Fibroblast of lung (primary cell): ENCODE measurements around the gene PRX. TPM values are rescaled to one million over a fixed set of nuclear protein-coding genes. Genes with fewer than 3 reads are reported as not detected.

ENCODE experiments used
- DNase-seq, 2 donors: peaks; one replicate each; pipeline versions ENCODE4 v3.0.0 to v3.0.0-alpha.2; 2010; ENCODE audit warnings: low read depth in 2 of 2
- H2AFZ ChIP-seq: 2 replicates; pipeline ENCODE4 v1.5.1; 2012; ENCODE audit warnings: low read length, control low read depth, inconsistent platforms
- H3K27ac ChIP-seq: 2 replicates; pipeline ENCODE4 v1.5.1; 2011; ENCODE audit warnings: low read length, control low read depth; ENCODE audit not compliant: insufficient read depth
- H3K27me3 ChIP-seq: 2 replicates; pipeline ENCODE4 v1.5.1; 2011; ENCODE audit warnings: mild to moderate bottlenecking, low read length; ENCODE audit not compliant: control insufficient read depth, insufficient read depth
- H3K36me3 ChIP-seq: 2 replicates; pipeline ENCODE4 v1.5.1; 2011; ENCODE audit warnings: low read length; ENCODE audit not compliant: control insufficient read depth, insufficient read depth
- H3K4me1 ChIP-seq: 2 replicates; pipeline ENCODE4 v1.5.1; 2011; ENCODE audit warnings: low read length; ENCODE audit not compliant: control insufficient read depth, insufficient read depth; ENCODE audit errors: extremely low read depth
- H3K4me2 ChIP-seq: 2 replicates; pipeline ENCODE4 v1.5.1; 2011; ENCODE audit warnings: low read length, control low read depth; ENCODE audit not compliant: insufficient read depth; ENCODE audit errors: extremely low read depth
- H3K4me3 ChIP-seq, 4 experiments: fragments of 200-600 bp in 1 of 4; sonication (generic) in 1 of 4; replicated peaks in 1 of 4; 2 replicates each; pipeline ENCODE4 v1.5.1; 2011 to 2016; ENCODE audit warnings: low read length in 4 of 4, low read depth in 3 of 4, mild to moderate bottlenecking in 3 of 4, control low read depth in 2 of 4, inconsistent platforms in 1 of 4, mixed read lengths in 1 of 4; ENCODE audit not compliant: insufficient read depth in 1 of 4; ENCODE audit errors: control extremely low read depth in 1 of 4
- H3K79me2 ChIP-seq: 2 replicates; pipeline ENCODE4 v1.5.1; 2012; ENCODE audit warnings: mild to moderate bottlenecking, low read length, inconsistent platforms; ENCODE audit not compliant: control insufficient read depth, insufficient read depth
- H3K9ac ChIP-seq: 2 replicates; pipeline ENCODE4 v1.5.1; 2011; ENCODE audit warnings: mild to moderate bottlenecking, low read length, control low read depth; ENCODE audit not compliant: insufficient read depth
- H3K9me3 ChIP-seq: 2 replicates; pipeline ENCODE4 v1.5.1; 2012; ENCODE audit warnings: low read depth, low read length; ENCODE audit not compliant: control insufficient read depth, insufficient read depth
- H4K20me1 ChIP-seq: 2 replicates; pipeline ENCODE4 v1.5.1; 2011; ENCODE audit warnings: low read length; ENCODE audit not compliant: control insufficient read depth, insufficient read depth; ENCODE audit errors: extremely low read depth
- CTCF ChIP-seq, 2 donors: IDR thresholded peaks in 1 of 2; conservative IDR thresholded peaks in 1 of 2; 1 replicate in 1 of 2; 2 replicates in 1 of 2; pipeline ENCODE4 v1.5.1; 2011 to 2012; ENCODE audit warnings: low read length in 2 of 2, control low read depth in 1 of 2, inconsistent platforms in 1 of 2, low read depth in 1 of 2, mild to moderate bottlenecking in 1 of 2
- EZH2 ChIP-seq: IDR thresholded peaks from 2 replicates; pipeline ENCODE4 v1.5.1; 2012; ENCODE audit warnings: low read length, control low read depth, mild to moderate bottlenecking; ENCODE audit errors: missing control alignments
- polyA plus RNA-seq, 2 donors: library from polyadenylated mRNA; depleted of rRNA in 1 of 2; stranded (reverse) in 1 of 2; unstranded in 1 of 2; fragments of >200 nt; gene quantifications; 2 replicates each; pipeline ENCODE4 v1.2.1, GENCODE V29; 2011 to 2012; ENCODE audit warnings: missing spikeins in 1 of 2
- total RNA-seq: library from RNA; depleted of rRNA; stranded (reverse); fragments of >200 nt; gene quantifications from 2 replicates; pipeline ENCODE4 v1.2.1, GENCODE V29; 2014

The PRX gene
- total and polyA plus RNA-seq, 2 donors (not counting 1 experiment from before 2014, with no cell fraction given): 0.91 to 3.6 TPM

GRCh38 chr19:40397568-40397906, 15.6 kb downstream of the PRX start:
- no peak overlapping the region for H3K27ac ChIP-seq
- TF ChIP-seq CTCF (conservative IDR thresholded peaks at IDR 0.05 in 1 of 2, IDR thresholded peaks at IDR 0.05 in 1 of 2; ENCODE audit: low read depth in 1 of 2, low read length in 2 of 2): no peak
- H4K20me1 ChIP-seq: no peaks in the 10 kb centered on the region

GRCh38 chr19:40396886-40397567, 16.2 kb downstream of the PRX start:
- DNase-seq: no peak
- no peaks in the 10 kb centered on the region for H3K9me3 ChIP-seq
- no peak overlapping the region for H3K4me2 ChIP-seq
- no peak overlapping the region for H3K27ac ChIP-seq
- H3K9ac ChIP-seq: no peak overlapping the region
- no peak overlapping the region for H2AFZ ChIP-seq
- no peaks in the 10 kb centered on the region for H3K36me3 ChIP-seq
- H3K27me3 ChIP-seq: no peaks in the 10 kb centered on the region
- TF ChIP-seq CTCF (conservative IDR thresholded peaks at IDR 0.05 in 1 of 2, IDR thresholded peaks at IDR 0.05 in 1 of 2; ENCODE audit: low read depth in 1 of 2, low read length in 2 of 2) (no peak), EZH2 (no peak)
- H4K20me1 ChIP-seq: no peaks in the 10 kb centered on the region
- H3K4me1 ChIP-seq: no peaks in the 10 kb centered on the region
- H3K79me2 ChIP-seq: no peaks in the 10 kb centered on the region
- H3K4me3 ChIP-seq: no peak overlapping the region

More at GRCh38 chr19:40397568-40397906, 15.6 kb downstream of the PRX start:
- DNase-seq: no peak
- Histone ChIP-seq H3K9ac (no peak overlapping the region), H3K27me3 (no peaks in the 10 kb centered on the region), H3K36me3 (no peaks in the 10 kb centered on the region), H3K4me2 (no peak overlapping the region), H3K9me3 (no peaks in the 10 kb centered on the region), H3K4me1 (no peaks in the 10 kb centered on the region), H3K4me3 (no peak overlapping the region), H2AFZ (no peak overlapping the region), H3K79me2 (no peaks in the 10 kb centered on the region)

- Histone ChIP-seq H3K79me2 (no peaks in the 10 kb centered on the region), H3K9ac (no peak overlapping the region), H3K27me3 (no peaks in the 10 kb centered on the region), H3K4me2 (no peak overlapping the region), H3K9me3 (no peaks in the 10 kb centered on the region), H3K27ac (no peak overlapping the region), H4K20me1 (no peaks in the 10 kb centered on the region), H2AFZ (no peak overlapping the region), H3K36me3 (no peaks in the 10 kb centered on the region), H3K4me3 (no peak overlapping the region), H3K4me1 (no peaks in the 10 kb centered on the region)
- TF ChIP-seq CTCF (conservative IDR thresholded peaks at IDR 0.05 in 1 of 2, IDR thresholded peaks at IDR 0.05 in 1 of 2; ENCODE audit: low read depth in 1 of 2, low read length in 2 of 2) (no peak), EZH2 (no peak)
- DNase-seq: no peak
Measured at GRCh38 chr19:40395956-40396355, 17.2 kb downstream of the PRX start.
